SH-SY5Y (cell line): ENCODE measurements around the gene PHACTR1.

Experiments
- GATA2 ChIP-seq: IDR thresholded peaks from 2 replicates; pipeline ENCODE4 v1.6.1; 2011; ENCODE audit warnings: mild to moderate bottlenecking, low read depth, low read length
- GATA3 ChIP-seq: IDR thresholded peaks from 2 replicates; pipeline ENCODE4 v1.6.1; 2011; ENCODE audit warnings: low read depth, mild to moderate bottlenecking, low read length, moderate library complexity

The PHACTR1 gene

DNA sequence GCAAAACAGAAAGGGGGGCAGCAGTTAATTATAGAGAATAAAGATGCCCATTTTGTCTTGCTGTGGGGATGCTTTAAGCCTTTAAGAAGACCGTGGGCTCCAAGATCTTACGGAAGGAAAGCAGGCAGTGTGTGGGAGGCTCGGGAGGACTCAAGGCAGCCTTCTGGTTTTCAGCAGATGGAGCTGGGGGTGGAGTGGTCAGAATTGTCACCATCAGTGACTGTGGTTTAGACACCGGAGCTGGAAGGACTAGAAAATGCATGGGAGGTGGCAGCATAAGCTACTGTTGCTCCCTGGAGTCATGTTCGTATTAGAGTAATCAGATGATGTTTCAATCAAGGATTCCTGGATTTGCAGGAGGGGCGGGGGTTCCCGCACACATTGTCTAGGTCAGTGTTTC, 3.7 kb downstream of the PHACTR1 start:
- no peak for TF ChIP-seq GATA3
- no peak for TF ChIP-seq GATA2

DNA sequence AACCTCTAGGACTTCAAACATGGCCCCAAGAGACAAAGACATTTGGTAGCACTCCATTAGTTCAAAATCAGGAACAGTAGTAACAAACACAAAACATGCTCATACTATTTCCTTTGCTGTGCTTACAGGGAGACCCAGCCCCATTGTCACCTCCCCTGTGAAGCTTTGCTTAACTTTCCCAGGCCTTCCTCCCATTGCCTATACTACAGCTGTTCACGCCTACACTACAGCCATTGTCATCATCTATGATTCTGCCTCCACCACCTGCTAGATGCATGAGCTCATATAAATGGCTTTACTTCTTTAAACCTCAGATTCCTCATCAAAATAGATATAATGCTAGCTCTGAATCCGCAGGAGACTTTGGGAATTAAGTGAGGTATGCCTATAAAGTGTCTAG, 8.7 kb downstream of the PHACTR1 start:
- TF ChIP-seq GATA2 = no peak
- no peak for TF ChIP-seq GATA3

DNA sequence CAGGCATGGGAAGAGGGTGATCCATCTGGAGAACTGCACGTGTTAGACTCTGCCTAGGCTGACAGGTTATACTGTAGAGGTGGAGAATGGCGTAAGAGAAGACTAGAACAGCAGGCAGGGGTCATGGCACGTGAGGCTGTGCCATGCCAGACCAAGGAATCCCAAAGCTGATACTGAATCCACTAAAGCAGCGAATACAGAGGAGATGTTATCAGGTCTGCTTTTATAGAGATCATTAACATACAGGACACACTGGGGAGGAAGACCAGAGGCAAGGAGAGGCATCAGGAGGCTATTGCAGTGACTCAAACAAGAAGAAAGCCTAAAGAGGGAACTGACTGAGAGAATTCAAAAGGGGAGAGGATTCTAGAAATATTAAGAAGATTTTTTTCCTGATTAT, 12.9 kb downstream of the PHACTR1 start:
- TF ChIP-seq GATA3 (no peak), GATA2 (peak; percentile 55; the same call in 1 of the 2 replicates)

DNA sequence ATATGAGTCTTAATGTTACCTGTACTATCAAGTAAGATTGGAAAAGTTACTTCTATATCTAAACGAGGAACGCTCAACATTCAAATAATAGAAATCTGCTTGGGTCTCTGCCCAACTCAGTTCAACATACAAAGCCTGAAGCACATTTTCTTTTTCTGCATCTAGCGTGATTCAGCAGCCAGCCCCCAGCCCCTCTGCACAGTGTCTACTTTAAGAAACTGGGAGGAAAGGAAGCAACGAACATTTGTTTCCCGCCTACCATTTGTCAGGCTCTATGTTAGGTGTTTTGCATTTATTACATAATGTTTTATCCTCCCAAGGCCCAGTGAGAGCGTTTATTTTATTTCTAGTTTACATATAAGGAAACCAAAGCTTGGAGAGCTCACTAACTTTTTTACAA, 17.3 kb downstream of the PHACTR1 start:
- no peak for TF ChIP-seq GATA2
- TF ChIP-seq GATA3 = no peak

DNA sequence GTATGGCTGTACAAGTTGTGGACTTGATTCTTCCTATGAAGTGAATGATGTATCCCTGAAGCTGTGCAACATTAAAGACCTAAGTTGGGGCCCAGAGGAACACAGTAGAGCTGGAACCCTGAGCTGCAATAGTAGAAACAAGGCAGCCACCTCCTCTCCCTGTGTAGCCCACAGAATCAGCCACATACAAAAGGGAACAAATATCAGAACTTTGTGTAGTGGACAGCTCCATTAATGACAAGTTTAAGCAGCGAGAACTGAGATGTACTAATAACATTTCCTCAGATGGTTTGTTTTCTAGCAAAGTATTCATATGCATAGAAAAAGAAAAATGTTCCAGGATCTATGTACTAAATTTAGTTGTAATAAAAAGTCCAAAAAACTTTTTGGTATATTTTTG, 19.2 kb downstream of the PHACTR1 start:
- no peak for TF ChIP-seq GATA3
- TF ChIP-seq GATA2 = no peak

DNA sequence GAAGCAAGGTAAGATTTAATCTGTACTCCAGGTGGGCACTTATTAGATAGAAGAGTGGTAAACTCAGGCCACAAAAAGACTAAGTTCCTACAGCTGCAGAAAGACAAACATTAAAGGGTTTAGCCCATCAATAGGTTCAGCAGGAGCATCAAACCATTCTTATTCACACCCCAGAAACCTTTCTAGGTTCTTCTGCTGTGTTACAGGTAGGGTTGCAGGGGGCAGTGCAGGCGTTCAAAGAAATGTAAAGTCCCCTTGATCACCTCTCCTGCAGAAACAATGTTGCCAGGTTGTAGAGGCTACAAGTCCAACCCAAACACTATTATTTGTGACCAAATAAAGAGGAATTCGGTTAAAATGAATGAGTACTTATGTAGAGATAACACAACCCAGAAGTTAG, 31.8 kb downstream of the PHACTR1 start:
- TF ChIP-seq GATA3 (no peak), GATA2 (no peak)

DNA sequence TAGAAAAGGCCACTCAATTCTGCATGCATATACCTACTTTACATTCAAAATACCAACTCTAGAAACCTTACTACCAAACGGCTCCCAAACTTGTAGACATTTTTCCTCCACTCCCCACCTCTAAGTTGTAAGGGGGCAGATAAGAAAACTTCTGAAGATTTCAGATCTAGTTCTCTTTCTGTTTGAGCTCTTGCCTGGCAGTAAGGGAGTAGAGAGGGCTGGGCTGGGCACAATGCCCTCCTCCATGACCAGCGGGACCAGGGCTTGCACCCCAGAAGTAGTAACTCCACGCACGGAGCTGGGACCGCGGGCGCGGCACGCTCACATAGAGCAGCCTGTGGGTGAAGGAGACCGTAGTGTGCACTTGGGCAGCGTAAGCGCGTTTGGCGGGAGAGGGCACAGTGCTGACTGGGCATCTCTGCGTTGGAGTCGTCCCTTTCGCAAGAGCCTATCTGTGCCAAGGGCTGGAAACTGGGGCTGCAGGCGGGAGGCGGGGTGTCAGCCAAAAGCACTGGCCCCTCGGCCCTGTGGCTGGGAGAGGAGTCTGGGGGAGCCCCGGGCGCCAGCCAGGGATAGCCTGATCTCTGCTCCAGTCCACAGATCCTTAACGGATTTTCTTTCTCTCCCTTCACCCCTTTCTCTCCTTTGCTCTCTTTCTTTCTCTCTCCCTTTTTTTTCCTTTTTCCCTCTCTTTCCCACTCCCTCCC, 32.4 kb downstream of the PHACTR1 start:
- TF ChIP-seq GATA3 (no peak), GATA2 (peak; percentile 22; the same call in 1 of the 2 replicates)

DNA sequence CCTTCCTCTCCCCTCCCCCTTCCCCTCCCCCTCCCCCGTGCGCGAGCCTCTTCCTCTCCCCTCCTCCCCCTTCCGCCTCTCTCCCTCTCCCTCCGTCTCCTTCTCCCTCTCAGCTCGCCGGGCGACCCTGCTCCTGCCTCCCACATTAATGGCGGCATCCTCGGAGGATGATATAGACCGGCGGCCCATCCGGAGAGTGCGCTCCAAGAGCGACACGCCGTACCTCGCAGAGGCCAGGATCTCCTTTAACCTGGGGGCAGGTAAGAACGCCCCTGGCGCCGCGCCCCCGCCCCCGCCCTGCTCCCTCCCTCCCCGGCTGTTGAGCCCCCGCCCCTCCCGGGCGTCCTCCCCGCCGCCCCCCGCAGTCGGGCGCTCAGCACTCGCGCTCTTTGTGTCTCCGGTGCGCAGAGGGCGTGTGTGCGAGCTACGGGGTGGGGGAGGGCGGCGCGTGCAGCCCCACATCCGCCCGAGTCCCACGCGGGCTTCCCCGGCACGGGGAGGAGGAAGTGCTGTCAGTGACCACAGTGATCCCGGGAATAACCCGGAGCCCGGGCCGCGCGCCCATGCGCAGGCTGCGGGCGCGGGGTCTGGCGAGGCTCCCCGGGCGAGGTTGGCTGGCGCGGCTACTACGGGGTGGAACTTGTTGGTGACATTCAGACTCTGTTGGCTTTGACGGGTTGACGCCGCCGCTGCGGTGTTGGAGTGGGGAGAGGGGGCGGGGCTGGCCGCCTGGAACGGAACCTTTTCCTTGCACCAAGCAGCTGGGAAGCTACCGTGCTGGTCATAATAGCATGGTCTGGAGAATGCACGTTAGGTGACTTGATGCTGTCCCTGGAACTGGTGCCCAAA, 33.2 kb downstream of the PHACTR1 start:
- TF ChIP-seq GATA3 = no peak
- no peak for TF ChIP-seq GATA2

DNA sequence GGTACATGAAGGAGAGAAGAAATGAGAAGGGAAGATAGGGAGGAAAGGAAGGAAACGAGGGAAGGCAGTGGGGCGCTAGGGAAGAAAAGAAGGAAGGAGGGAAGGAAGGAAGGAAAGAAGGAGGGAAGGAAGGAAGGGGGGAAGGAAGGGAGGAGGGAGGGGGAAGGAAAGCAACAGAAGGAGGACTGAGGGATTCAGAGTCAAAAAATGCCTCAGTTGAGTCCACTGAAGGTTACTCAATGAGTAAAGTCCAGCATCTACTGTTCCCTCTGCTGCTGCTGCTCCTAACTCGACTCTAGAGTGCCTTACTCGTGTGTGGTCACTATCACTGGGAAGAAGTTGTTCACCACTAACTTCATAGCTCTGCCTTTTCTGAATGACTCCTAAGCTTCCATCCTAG, 33.8 kb downstream of the PHACTR1 start:
- TF ChIP-seq GATA3 (no peak), GATA2 (no peak)

DNA sequence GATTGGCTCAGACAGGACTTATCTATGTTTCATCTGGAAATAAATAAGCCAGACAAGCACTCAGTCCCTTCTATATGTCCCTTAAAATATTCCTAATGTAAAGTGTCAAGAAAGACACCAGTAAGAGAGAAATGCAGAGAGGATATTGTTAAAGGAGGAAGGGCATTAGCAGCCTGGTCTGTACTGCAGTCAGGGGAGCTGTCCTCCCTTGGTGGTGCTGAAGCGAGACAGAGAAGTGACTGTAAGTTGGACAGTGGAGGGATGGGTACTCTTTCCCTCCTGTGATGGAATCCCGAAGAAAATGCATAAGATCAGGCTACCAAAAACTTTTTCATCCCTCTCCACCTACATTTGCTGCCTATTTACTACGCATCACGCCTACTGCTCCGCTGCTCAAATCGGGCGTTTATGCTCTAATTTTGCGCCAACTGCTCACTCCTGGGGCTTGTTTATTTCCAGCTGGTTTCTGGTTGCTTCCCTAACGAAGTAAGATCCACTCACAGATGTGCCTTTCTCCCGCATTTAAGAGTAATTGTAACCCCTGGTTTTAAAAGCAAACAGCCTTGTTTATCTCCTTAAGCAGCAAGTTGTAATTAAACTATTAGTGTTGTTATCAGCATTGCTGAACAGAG, 35.2 kb downstream of the PHACTR1 start:
- no peak for TF ChIP-seq GATA2

DNA sequence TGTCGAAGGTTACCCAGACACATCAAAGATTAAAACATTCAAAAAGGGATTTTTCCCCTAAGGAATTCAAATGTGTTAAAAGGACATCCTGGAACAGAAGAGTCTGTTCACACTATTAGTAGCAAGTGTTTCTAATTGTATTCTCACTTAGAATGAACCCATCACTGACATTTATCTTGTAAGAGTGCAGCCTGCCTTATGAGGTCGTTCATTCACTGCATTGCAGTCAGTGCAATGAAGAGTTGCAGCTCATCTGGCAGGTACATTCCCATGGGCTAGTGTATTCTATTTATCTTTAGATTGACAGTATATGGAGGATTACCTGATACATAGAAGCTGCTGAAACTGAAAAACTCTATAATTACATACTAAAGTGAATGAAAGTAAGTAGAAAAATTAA, 36.5 kb downstream of the PHACTR1 start:
- TF ChIP-seq GATA2 (no peak), GATA3 (no peak)

DNA sequence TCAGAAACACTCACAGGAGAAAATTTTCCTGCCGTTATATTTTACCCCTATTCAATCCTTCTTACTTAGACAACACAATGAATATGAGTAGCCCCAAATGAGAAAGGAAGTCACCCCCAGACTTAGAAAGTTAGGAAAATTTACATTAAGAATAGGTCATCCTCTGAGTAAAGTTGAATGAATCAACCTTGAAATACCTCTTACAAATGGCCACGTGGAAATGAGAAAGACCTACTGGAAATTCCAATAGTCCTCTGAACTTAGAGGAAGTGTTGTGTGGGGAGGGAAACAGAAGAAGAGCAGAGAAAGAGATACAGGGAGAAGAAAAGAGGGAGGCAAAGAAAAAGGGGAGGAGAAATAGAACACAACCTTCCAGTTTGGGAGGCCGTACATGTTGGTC, 43.7 kb downstream of the PHACTR1 start:
- TF ChIP-seq GATA2 = no peak
- TF ChIP-seq GATA3 = no peak

DNA sequence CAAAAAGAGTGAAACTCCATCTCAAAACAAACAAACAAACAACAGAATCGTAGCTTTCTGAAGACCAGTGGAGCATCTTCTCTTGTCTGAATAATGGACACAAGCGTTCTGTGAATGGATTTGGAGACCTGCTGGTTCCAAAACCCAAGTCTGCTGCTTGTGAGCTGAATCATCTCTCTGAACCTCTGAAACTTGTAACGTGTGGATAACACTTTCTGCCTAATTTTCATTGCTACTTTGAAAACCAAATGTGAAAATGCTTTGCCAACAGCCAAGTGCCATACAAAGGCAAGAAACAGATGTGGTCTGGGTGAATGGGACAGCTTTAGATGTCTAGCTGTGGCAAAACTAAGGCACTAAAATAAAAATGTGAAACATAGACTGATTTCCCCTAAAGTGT, 44.3 kb downstream of the PHACTR1 start:
- no peak for TF ChIP-seq GATA3
- TF ChIP-seq GATA2 = no peak

DNA sequence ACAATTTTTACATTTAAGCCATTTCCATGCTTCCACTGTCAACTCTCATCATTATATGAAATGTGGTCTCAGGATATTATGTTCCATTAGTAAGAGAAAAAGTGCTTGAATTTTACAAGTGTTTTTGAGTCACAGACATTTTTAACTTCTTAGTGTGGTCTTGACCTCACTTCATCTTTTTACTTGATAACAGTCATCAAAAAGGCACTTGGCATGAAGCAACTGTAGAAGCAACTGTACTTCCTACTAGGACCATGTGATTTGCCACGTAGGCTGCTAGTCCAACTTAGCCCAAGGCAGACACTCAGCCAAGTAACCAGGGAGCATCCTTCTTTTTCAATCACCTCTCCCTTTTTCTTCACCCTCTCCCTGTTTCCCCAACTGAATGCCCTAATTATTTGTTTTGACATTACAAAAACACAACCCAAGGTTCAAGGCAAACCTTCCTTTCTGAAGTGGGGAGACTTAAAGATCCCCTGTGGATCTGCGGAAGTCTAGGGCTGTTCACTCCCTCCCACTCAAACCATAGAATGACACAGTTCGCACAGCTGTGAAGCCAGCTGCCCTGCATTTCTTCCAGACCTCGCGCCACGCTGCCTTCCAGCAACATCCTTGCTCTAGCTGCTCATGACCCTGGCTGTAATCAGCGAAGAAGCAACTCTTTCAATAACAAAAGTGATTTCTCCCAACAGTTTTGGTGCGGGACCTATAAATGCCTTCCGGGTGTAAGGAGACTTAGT, 45.0 kb downstream of the PHACTR1 start:
- TF ChIP-seq GATA3 (no peak), GATA2 (no peak)

DNA sequence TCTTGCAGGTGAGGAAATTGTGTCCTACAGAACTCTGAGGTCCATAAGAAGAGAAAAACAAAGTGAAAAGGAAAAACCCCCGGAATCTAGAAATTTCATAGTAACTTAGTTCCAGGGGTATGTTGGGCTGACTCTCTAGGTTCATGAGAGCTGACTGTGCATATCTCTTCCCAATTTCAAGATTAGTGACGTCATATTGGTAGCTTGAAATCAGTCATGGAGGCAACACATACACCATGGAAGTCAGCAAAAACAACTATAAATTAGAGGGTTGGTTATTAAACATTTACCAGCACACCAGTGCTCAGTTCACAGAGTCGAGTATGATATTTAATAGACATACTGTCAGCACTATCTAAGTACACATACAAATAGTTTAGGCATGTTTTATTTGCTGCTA, 49.8 kb downstream of the PHACTR1 start:
- TF ChIP-seq GATA2 = no peak
- no peak for TF ChIP-seq GATA3
